ENCODE measurements around the gene CD9. TPM values are rescaled to one million over a fixed set of nuclear protein-coding genes. Genes with fewer than 3 reads are reported as not detected.
A peak's percentile ranks its signal among the peaks of the same experiment; 100 is the strongest.

The CD9 gene
- total RNA-seq, 2 donors from 2014 or later = 33.5 to 99.1 TPM

DNA sequence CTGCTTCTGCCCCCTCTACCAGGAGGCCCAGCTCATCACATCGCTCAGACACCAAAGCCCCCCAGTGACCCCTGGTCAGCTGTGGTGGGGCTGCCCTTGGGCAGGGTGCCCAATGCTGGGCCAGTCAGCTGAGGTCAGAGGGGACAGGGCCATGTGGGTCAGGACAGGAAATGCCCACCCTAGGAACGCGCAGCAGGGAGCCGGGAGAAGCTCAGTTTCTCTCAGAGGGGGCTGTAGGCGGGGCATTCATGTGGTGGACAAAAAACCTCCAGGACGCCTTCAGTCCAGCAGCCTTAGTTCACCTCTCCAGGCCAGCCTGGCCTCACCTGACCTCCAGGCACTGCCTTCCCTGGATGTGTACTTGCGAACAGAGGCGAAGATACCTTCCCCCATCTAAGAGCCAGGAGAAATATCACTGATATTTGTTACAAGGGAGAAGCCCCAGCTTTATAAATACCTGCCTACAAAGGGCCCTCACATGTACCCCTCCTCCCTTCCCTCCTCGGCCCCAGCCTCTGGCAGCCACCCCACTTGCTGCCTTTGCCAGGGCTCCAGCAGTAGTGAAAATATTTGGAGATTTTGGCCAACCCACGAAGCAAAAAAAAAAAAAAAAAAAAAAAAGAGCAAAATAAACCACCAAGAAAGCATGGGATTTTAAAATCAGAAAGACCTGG lies 68.4 kb downstream of the CD9 start:
- no peak for TF ChIP-seq CTCF (conservative IDR thresholded peaks at IDR 0.05)
- H3K9me3 Mint-ChIP-seq = no peaks in the 10 kb centered on the region
- Histone ChIP-seq H3K27me3 (ENCODE audit: control insufficient read depth, insufficient read depth, low read length, poor library complexity, severe bottlenecking) (no peaks in the 10 kb centered on the region), H3K9ac (ENCODE audit: extremely low read depth, low read length, poor library complexity, severe bottlenecking) (no peak overlapping the region), H3K4me1 (ENCODE audit: control insufficient read depth, insufficient read depth, low read length) (peaks cover 11% of the 10 kb centered on the region), H3K27ac (ENCODE audit: low read depth, low read length) (no peak overlapping the region), H3K9me3 (ENCODE audit: control insufficient read depth, low read length) (no peaks in the 10 kb centered on the region), H3K36me3 (ENCODE audit: control insufficient read depth, insufficient read depth, low read length) (no peaks in the 10 kb centered on the region), H3K4me3 (ENCODE audit: low read length) (no peak overlapping the region)
- DNase-seq = peak; percentile 84
- H3K4me3 Mint-ChIP-seq = no peak overlapping the region
- H3K36me3 Mint-ChIP-seq (ENCODE audit: low read depth) = no peaks in the 10 kb centered on the region
- 66 to 76% methylated on average over 5 to 10 of the region's 10 CpGs for WGBS, 2 experiments (ENCODE audit: insufficient coverage in 1 of 2, insufficient read length in 1 of 2)
- H3K4me1 Mint-ChIP-seq = peaks cover 48% of the 10 kb centered on the region
- H3K27ac Mint-ChIP-seq = peak overlapping the region; percentile 64
- no peaks in the 10 kb centered on the region for H3K27me3 Mint-ChIP-seq (ENCODE audit: insufficient read depth)

GRCh38 chr12:6269986-6270385 lies 69.8 kb downstream of the CD9 start:
- no peaks in the 10 kb centered on the region for H3K9me3 ChIP-seq (ENCODE audit: control insufficient read depth, low read length)
- no peak overlapping the region for H3K27ac ChIP-seq (ENCODE audit: low read depth, low read length)
- TF ChIP-seq CTCF (conservative IDR thresholded peaks at IDR 0.05) = no peak
- Mint-ChIP-seq H3K9me3 (no peaks in the 10 kb centered on the region), H3K4me3 (no peak overlapping the region), H3K27me3 (ENCODE audit: insufficient read depth) (peaks cover under 1% of the 10 kb centered on the region), H3K36me3 (ENCODE audit: low read depth) (no peaks in the 10 kb centered on the region), H3K27ac (no peak overlapping the region), H3K4me1 (peaks cover 48% of the 10 kb centered on the region)
- WGBS, 2 experiments (ENCODE audit: insufficient coverage in 1 of 2, insufficient read length in 1 of 2) = 94 to 98% methylated on average over 9 to 16 of the region's 16 CpGs
- H3K36me3 ChIP-seq (ENCODE audit: control insufficient read depth, insufficient read depth, low read length) = no peaks in the 10 kb centered on the region
- no peak overlapping the region for H3K9ac ChIP-seq (ENCODE audit: extremely low read depth, low read length, poor library complexity, severe bottlenecking)
- H3K4me3 ChIP-seq (ENCODE audit: low read length) = no peak overlapping the region
- DNase-seq = no peak
- no peaks in the 10 kb centered on the region for H3K27me3 ChIP-seq (ENCODE audit: control insufficient read depth, insufficient read depth, low read length, poor library complexity, severe bottlenecking)
- H3K4me1 ChIP-seq (ENCODE audit: control insufficient read depth, insufficient read depth, low read length) = peaks cover 14% of the 10 kb centered on the region

- H3K27ac Mint-ChIP-seq = no peak overlapping the region
- WGBS, 2 experiments (ENCODE audit: insufficient coverage in 1 of 2, insufficient read length in 1 of 2) = 93 to 95% methylated on average over 5 to 8 of the region's 8 CpGs
- no peak overlapping the region for H3K4me3 Mint-ChIP-seq
- H3K27me3 ChIP-seq (ENCODE audit: control insufficient read depth, insufficient read depth, low read length, poor library complexity, severe bottlenecking) = no peaks in the 10 kb centered on the region
- peaks cover 13% of the 10 kb centered on the region for H3K27me3 Mint-ChIP-seq (ENCODE audit: insufficient read depth)
- H3K36me3 ChIP-seq (ENCODE audit: control insufficient read depth, insufficient read depth, low read length) = no peaks in the 10 kb centered on the region
- H3K4me1 ChIP-seq (ENCODE audit: control insufficient read depth, insufficient read depth, low read length) = peaks cover 15% of the 10 kb centered on the region
- DNase-seq = no peak
- H3K4me1 Mint-ChIP-seq = peaks cover 50% of the 10 kb centered on the region
- TF ChIP-seq CTCF (conservative IDR thresholded peaks at IDR 0.05) = no peak
- H3K36me3 Mint-ChIP-seq (ENCODE audit: low read depth) = no peaks in the 10 kb centered on the region
- no peak overlapping the region for H3K4me3 ChIP-seq (ENCODE audit: low read length)
- no peaks in the 10 kb centered on the region for H3K9me3 ChIP-seq (ENCODE audit: control insufficient read depth, low read length)
- no peak overlapping the region for H3K27ac ChIP-seq (ENCODE audit: low read depth, low read length)
- no peaks in the 10 kb centered on the region for H3K9me3 Mint-ChIP-seq
- no peak overlapping the region for H3K9ac ChIP-seq (ENCODE audit: extremely low read depth, low read length, poor library complexity, severe bottlenecking)
These were observed 71.1 kb downstream of the CD9 start for GRCh38 chr12:6271281-6271680.

All from endodermal cell (in vitro differentiated cells).